SK-N-SH treated with all-trans-retinoic acid at 6 μM for 48 hours (cell line): ENCODE results near the gene RAPGEF4.

Experiments
- CSDC2 ChIP-seq: fragments of 250-450 bp; sonication (Bioruptor Pico); IDR thresholded peaks from 2 replicates; pipeline ENCODE4 v1.5.0; 2020; ENCODE audit warnings: mild to moderate bottlenecking, moderate library complexity
- CSRNP3 ChIP-seq: fragments of 250-450 bp; sonication (Bioruptor Pico); IDR thresholded peaks from 2 replicates; pipeline ENCODE4 v1.5.1; 2021; ENCODE audit warnings: mild to moderate bottlenecking, moderate library complexity
- OSR1 ChIP-seq: fragments of 250-450 bp; sonication (Bioruptor Pico); IDR thresholded peaks from 2 replicates; pipeline ENCODE4 v1.8.0; 2022; ENCODE audit warnings: moderate library complexity, mild to moderate bottlenecking, inconsistent platforms
- PATZ1 ChIP-seq: fragments of 250-450 bp; sonication (Bioruptor Pico); IDR thresholded peaks from 2 replicates; pipeline ENCODE4 v1.8.0; 2020; ENCODE audit warnings: mild to moderate bottlenecking, moderate library complexity, borderline replicate concordance
- TCF4 ChIP-seq: fragments of 250-450 bp; sonication (Bioruptor Pico); IDR thresholded peaks from 2 replicates; pipeline ENCODE4 v1.8.0; 2021; ENCODE audit warnings: mild to moderate bottlenecking, moderate library complexity, borderline replicate concordance
- TOX ChIP-seq: fragments of 250-450 bp; sonication (Bioruptor Pico); IDR thresholded peaks from 2 replicates; pipeline ENCODE4 v1.8.0; 2021; ENCODE audit warnings: mild to moderate bottlenecking, moderate library complexity, borderline replicate concordance
- ZFP3 ChIP-seq: fragments of 250-450 bp; sonication (Bioruptor Pico); IDR thresholded peaks from 2 replicates; pipeline ENCODE4 v1.5.0; 2020; ENCODE audit warnings: mild to moderate bottlenecking, moderate library complexity
- ZFP30 ChIP-seq: fragments of 450-650 bp; formaldehyde crosslinking; IDR thresholded peaks from 2 replicates; pipeline ENCODE4 v1.5.0; 2022; ENCODE audit warnings: mild to moderate bottlenecking, moderate library complexity

GRCh38 chr2:172723286-172723685, 12.4 kb upstream of the RAPGEF4 start:
- TF ChIP-seq OSR1 (CRISPR knock-in tag), result no peak
- TF ChIP-seq PATZ1 (CRISPR knock-in tag), result no peak
- no peak for TF ChIP-seq TCF4 (CRISPR knock-in tag)
- no peak for TF ChIP-seq TOX
- TF ChIP-seq ZFP30 (CRISPR knock-in tag), result no peak
- no peak for TF ChIP-seq CSDC2 (CRISPR knock-in tag)
- no peak for TF ChIP-seq ZFP3
- no peak for TF ChIP-seq CSRNP3 (CRISPR knock-in tag)
